Activated CD8-positive, alpha-beta memory T cell treated with anti-CD3 and anti-CD28 coated beads for 1 hour (primary cell): Measurements from ENCODE around the gene FAM174B.

Source experiments
- DNase-seq, 2 donors: peaks; one replicate each; pipeline ENCODE4 v3.0.0-alpha.2; 2020; ENCODE audit warnings: low read depth in 1 of 2; ENCODE audit errors: extremely low read depth in 1 of 2

FAM174B gene

GRCh38 chr15:92574566-92574965 lies 81.0 kb downstream of the FAM174B start:
- no peak for DNase-seq

- DNase-seq, result no peak
Observed at GRCh38 chr15:92574161-92574560, 81.4 kb downstream of the FAM174B start.

GRCh38 chr15:92571824-92572223 lies 83.8 kb downstream of the FAM174B start:
- no peak for DNase-seq

GRCh38 chr15:92570391-92570790 lies 85.2 kb downstream of the FAM174B start:
- DNase-seq, result no peak

- DNase-seq, result no peak
Observed at GRCh38 chr15:92569778-92570177, 85.8 kb downstream of the FAM174B start.
